ENCODE results near the gene RGP1. TPM values are rescaled to one million over a fixed set of nuclear protein-coding genes. Genes with fewer than 3 reads are reported as not detected.

Gene RGP1
- total and polyA plus RNA-seq, 10 donors: 2.2 to 29.2 (median 21.2) TPM

DNA sequence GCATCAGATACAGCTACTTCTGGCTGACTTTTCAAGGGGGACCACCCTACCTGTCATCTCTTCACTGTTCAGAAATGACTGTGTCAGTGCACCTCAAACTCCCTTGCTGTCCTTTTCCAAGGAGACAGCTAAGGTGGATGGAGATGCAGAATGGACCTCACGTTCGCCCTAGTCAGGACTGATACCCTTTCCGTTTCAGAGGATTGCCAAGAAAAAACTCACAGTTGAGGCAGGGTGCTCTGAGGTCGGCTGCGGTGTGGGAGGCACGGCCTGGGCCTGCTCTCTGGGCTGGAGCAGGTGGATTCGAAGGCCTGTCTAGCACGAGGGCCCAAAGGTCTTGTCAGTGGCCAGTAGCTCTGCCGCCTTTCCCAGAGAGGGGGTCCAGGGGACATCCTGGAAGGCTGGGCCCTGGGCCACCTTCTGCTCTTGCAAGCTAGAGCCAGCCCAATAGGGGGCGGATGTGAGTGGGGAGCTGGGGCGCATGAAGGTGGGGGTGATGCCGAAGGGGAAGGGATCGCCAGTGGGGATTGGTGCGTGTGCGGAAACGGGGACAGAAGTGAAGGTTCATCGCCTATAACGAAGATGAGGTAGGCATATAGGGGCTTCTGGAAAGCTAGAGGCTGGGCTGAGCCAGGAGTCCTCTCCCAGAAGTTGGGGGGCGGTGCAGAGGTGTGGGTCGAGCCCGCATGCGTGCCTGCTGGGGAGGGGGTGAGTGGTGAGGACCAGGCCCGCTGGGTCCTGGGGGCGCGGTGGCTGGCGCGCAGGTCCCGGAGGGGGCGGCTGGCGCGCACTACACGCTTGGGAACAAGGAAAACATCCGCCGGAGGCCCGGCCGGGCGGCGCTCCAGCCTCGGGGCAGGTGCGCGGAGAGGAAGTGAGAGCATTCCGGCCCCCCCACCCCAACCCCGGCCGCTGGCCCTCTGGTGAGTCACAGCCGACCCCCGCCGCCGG lies 7.5 kb downstream of the RGP1 start:
- H3K9me3 ChIP-seq: no peaks in the 10 kb centered on the region
- H3K4me1 ChIP-seq: peaks cover 24 to 69% (median 34%) of the 10 kb centered on the region in 6 donors
- DNase-seq: peak; percentile 95
- H3K27ac ChIP-seq: peak overlapping the region; percentile 83 to 96 (median 90)
- 6 to 12% (median 8%) methylated on average over 27 to 48 of the region's 48 CpGs for WGBS, 5 donors
- intact Hi-C loops (cut with DNase I; ENCODE audit: low total_unique reads): no loop called here
- H3K4me3 ChIP-seq: peak overlapping the region; percentile 41 to 75 (median 64)
- H3K36me3 ChIP-seq: peaks cover 0 to 41% (median 30%) of the 10 kb centered on the region in 6 donors
- TF ChIP-seq POLR2AphosphoS5 (IDR thresholded peaks at IDR 0.05) (peak; percentile 66 to 86 (median 78)), POLR2A (IDR thresholded peaks at IDR 0.05) (no peak)
- TF ChIP-seq, protein P1, sequence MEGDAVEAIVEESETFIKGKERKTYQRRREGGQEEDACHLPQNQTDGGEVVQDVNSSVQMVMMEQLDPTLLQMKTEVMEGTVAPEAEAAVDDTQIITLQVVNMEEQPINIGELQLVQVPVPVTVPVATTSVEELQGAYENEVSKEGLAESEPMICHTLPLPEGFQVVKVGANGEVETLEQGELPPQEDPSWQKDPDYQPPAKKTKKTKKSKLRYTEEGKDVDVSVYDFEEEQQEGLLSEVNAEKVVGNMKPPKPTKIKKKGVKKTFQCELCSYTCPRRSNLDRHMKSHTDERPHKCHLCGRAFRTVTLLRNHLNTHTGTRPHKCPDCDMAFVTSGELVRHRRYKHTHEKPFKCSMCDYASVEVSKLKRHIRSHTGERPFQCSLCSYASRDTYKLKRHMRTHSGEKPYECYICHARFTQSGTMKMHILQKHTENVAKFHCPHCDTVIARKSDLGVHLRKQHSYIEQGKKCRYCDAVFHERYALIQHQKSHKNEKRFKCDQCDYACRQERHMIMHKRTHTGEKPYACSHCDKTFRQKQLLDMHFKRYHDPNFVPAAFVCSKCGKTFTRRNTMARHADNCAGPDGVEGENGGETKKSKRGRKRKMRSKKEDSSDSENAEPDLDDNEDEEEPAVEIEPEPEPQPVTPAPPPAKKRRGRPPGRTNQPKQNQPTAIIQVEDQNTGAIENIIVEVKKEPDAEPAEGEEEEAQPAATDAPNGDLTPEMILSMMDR (IDR thresholded peaks at IDR 0.05 in 8 of 11, conservative IDR thresholded peaks at IDR 0.05 in 3 of 11): peak; percentile 49 to 78 (median 68)
- no peaks in the 10 kb centered on the region for H3K27me3 ChIP-seq (replicated peaks in 1 of 7)

DNA sequence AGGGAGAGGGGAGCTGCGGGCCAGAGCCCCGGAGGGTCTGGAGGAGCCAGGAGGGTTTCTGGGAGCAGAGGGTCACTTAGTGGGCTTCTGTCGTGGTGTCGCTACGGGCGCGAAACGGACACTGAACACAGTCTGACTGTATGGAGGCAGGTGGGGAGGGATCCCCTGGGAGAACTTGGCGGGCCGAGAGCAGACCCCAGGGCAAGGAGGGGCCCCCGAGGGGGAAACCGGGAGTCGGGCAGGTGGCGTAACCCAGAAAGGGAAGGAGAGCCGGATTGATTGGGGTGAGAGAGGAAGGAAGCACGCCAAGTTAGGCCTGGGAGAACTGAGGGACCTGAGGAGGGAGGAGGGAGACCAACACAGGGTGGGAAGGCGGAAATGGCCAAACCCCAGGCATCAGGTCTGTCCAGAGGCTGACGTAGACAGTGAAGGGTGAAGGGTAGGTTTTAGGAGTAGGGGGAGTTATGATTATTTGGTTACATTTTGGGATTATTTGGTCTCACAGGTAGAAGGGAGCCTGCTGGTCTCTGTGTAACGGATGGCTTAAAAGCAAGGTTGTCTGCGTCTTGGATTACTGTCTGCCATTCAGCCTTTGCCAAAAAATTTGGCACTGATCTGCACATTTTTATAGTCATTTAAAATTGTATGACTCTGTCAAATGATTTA lies 8.3 kb downstream of the RGP1 start:
- peak overlapping the region; percentile 83 to 96 (median 90) for H3K27ac ChIP-seq
- WGBS, 5 donors: 1 to 5% (median 2%) methylated on average over 18 to 20 of the region's 20 CpGs
- H3K9me3 ChIP-seq: no peaks in the 10 kb centered on the region
- DNase-seq: no peak
- H3K4me3 ChIP-seq: peak overlapping the region; percentile 41 to 75 (median 64)
- H3K27me3 ChIP-seq (replicated peaks in 1 of 7): no peaks in the 10 kb centered on the region
- TF ChIP-seq, protein P1 (IDR thresholded peaks at IDR 0.05 in 8 of 11, conservative IDR thresholded peaks at IDR 0.05 in 3 of 11): no peak
- peak; percentile 60 to 74 (median 69) for TF ChIP-seq POLR2AphosphoS5 (IDR thresholded peaks at IDR 0.05)
- no peak for TF ChIP-seq POLR2A (IDR thresholded peaks at IDR 0.05)
- H3K4me1 ChIP-seq: peaks cover 24 to 65% (median 34%) of the 10 kb centered on the region in 6 donors
- peaks cover 0 to 33% (median 22%) of the 10 kb centered on the region in 6 donors for H3K36me3 ChIP-seq
- intact Hi-C loops (cut with DNase I; ENCODE audit: low total_unique reads): no loop called here

DNA sequence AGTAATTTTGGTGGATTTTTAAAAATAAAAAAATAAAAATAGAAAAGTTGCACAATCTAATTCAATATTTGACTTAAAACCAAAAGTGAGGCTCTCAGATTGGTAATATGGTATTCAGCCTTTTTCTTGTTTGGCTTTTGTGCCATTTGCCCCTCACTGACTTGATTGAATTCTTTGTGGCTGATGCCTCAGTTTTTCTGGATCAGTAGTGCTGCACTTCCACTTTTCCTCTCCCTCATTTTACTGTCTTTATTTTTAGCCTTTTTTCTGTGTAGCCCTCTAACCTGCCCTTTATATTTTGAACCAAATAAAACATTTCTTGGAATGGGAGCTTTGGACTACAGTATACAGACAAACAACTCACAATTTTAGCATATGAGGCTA lies 8.8 kb downstream of the RGP1 start:
- DNase-seq: no peak
- Histone ChIP-seq H3K4me3 (peak overlapping the region in 4 of 8 donors; percentile 50 to 75 (median 66)), H3K27ac (peak overlapping the region; percentile 38 to 96 (median 90)), H3K27me3 (replicated peaks in 1 of 7) (no peaks in the 10 kb centered on the region), H3K36me3 (peaks cover 0 to 28% (median 17%) of the 10 kb centered on the region in 6 donors), H3K9me3 (no peaks in the 10 kb centered on the region), H3K4me1 (peaks cover 24 to 65% (median 34%) of the 10 kb centered on the region in 6 donors)
- intact Hi-C loops (cut with DNase I; ENCODE audit: low total_unique reads): no loop called here
- TF ChIP-seq, protein P1 (IDR thresholded peaks at IDR 0.05 in 8 of 11, conservative IDR thresholded peaks at IDR 0.05 in 3 of 11): no peak
- TF ChIP-seq POLR2A (IDR thresholded peaks at IDR 0.05): no peak
